HG02981 (cell line): ENCODE measurements around the gene UBTFL1.
"Not testable (repeated sequence)": the region's sequence is repeated elsewhere in the genome, so short reads cannot be mapped to it uniquely, and the experiment has no call there.

Experiments used
- ATAC-seq: cut with Tn5 transposase; IDR thresholded peaks from one replicate; pipeline ENCODE4 v1.9.1; 2021; ENCODE audit warnings: mild to moderate bottlenecking, moderate library complexity; ENCODE audit not compliant: unreplicated experiment

UBTFL1 gene, protein sequence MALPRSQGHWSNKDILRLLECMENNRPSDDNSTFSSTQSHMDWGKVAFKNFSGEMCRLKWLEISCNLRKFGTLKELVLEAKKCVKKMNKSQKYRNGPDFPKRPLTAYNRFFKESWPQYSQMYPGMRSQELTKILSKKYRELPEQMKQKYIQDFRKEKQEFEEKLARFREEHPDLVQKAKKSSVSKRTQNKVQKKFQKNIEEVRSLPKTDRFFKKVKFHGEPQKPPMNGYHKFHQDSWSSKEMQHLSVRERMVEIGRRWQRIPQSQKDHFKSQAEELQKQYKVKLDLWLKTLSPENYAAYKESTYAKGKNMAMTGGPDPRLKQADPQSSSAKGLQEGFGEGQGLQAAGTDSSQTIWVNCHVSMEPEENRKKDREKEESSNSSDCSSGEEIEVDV

DNA sequence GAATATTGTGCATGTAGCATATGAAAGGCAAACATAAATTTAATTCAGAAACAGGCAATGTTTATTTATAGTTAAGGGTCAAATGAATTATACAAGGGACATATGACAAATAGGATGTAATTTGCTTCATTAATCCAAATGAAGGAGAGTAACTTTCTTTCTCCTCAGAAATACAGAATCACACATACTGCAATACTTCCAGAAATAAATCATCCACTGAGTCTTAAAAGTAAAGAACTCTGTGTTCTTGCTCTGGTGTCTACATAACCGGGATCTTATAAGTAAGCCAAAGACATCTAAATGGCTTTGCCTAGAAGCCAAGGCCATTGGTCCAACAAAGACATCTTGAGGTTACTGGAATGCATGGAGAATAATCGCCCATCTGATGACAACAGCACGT lies at the start of gene UBTFL1:
UBTFL1 (plus strand) TSS at position 301 of the 400 bp plus-strand sequence; CDS start at position 301, 0 bp downstream.
- ATAC-seq: not testable (repeated sequence)

DNA sequence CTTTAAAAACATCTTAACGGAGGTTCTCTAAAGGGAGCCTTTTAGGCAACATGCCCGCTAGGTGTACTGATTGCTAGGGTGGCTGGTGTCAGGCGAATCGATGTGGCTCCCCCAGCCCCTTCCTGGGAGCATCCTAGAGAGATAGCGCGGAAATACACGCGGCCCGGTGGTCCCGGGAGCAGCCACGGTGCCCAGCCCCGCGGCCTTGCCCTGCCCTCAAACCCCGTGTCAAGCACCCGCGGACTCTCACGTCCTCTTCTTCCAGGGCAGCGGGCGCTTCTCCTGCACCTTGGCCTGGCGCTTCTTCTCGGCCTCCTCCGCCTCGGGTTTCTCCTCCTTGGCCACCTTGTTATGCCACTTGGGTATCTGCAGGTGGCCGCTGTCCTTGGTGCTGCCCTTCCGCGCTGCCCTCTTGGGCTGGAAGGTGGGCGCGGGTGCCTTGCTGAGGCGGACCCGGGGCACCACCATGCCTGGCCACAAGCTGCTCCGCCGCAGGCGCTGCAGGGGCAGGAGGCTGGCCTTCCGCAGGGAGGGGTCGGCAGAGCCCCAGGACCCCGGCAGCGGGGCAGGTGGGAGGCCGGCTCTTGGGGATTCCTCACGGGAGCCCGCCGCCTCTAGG lies 34.0 kb upstream of the UBTFL1 start:
- not testable (repeated sequence) for ATAC-seq

DNA sequence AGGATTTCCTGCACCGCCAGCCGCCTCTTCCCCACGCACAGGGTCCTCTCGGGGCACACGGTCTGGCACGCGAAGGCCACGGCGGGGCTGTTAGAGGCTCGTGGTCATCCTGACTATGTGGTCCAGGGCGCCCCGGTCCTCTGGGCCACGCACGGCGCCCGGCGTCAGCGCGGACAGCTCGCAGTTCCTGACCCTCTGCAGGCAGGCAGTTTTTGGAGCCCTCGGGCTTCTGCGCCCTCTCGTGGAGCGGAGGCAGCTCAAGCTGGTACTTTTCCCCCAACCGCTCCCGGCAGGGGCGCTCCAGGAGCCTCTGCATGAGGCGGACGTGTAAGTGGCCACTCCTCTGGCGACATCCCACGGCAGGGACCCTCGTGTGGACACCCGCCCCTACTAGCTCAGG lies 33.4 kb upstream of the UBTFL1 start:
- not testable (repeated sequence) for ATAC-seq

DNA sequence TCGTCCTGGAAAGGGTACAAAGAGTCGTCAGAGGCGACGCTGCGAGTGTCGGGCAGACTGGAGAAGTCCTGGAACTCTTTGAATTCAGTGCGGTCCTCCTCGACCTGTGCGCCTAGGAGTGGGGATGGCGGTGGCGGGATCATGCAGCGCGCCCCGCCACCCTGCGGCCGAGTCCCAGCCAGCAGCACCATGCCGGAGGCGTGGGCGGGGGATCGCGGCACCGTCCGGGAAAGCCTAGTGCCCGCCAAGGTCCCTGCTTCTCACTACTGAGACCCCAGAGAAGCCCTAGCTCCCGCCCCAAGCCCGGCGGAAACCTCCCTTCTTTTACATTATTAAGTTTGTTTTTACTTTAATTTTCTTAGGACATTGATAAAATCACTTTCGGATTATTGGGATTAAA lies 32.2 kb upstream of the UBTFL1 start:
- ATAC-seq: not testable (repeated sequence)

DNA sequence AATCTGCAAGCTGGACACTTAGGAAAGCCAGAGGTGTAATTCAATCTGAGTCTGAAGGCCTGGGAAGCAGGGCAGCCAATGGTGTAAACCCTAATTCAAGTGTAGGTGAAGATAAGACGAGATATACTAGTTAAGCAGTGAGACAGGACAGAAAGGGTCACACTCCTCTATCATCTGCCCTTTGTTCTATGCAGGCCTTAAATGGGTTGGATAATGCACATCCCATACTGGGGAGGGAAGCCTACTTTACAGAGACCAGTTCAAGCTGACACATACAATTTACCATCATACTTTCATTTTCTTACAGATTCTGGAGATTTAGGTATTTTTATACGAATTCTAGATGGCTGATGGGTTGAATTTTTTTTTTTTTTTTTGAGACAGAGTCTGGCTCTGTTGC lies 3.0 kb downstream of the UBTFL1 start:
- ATAC-seq: not testable (repeated sequence)

DNA sequence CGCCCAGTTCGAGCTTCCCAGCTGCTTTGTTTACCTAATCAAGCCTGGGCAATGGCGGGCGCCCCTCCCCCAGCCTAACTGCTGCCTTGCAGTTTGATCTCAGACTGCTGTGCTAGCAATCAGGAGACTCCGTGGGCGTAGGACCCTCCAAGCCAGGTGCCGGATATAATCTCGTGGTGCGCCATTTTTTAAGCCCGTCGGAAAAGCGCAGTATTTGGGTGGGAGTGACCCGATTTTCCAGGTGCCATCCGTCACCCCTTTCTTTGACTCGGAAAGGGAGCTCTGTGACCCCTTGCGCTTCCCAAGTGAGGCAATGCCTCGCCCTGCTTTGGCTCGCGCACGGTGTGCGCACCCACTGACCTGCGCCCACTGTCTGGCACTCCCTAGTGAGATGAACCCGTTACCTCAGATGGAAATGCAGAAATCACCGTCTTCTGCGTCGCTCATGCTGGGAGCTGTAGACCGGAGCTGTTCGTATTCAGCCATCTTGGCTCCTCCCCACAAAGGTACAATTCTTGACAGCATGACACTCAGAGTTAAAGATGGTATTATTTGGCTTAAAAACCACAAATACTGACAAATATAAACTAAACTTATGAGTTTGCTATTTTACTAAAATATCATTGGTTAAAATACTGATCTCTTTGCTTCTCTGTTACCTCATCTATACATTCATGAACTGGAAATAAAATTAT lies 9.6 kb downstream of the UBTFL1 start:
- not testable (repeated sequence) for ATAC-seq

DNA sequence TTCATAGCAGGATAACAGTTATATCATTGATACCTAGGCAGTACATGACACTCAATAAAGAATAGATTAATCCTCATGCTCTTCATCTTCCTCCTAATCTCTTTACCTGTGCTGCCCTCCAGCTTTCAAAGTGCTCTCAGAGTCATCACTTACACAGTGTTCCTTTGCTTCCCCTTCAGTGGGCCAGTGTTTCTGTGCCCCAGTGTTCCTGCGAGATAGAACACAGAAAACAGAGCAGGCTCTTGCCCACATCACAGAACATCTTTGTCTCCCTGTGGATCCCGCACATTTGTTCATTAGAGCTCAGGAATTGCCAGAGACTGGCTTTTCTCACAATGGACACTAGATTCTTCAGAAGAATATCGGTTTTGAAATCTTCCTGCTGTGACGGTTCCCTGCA lies 12.5 kb downstream of the UBTFL1 start:
- not testable (repeated sequence) for ATAC-seq

DNA sequence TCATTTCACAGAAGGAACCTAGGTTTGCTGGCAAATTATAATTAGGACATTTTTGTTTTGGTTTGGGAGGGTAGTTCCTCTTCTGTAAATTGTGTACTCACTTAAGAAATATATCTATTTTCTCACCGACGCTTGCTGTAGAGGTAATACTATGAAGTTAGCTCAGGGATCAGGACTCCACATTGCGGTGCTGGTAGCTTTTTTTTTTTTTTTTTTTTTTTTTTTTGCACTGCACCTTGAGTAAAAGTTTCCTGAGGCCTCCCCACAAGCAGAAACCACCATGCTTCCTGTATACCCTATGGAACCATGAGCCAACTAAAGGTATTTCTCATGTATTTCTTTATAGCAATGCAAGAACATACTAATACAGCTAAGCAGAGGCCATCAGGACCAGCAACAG lies 14.7 kb downstream of the UBTFL1 start:
- no peak for ATAC-seq

DNA sequence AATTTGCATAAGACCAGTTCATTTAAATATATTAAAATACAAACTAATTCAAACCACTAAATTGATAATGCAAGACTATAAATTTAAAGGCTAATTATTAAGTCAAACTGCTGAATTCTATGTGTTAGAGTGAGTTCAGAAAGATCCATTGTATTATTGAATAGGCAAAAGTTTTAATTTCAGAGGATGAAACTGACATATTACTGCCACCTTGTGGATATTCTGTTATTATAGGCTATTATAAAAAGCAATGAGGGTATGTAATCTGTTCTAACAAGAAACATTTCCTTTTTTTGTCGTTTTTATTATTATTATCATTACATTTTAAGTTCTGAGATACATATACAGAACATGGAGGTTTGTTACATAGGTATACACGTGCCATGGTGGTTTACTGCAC lies 27.8 kb downstream of the UBTFL1 start:
- no peak for ATAC-seq

DNA sequence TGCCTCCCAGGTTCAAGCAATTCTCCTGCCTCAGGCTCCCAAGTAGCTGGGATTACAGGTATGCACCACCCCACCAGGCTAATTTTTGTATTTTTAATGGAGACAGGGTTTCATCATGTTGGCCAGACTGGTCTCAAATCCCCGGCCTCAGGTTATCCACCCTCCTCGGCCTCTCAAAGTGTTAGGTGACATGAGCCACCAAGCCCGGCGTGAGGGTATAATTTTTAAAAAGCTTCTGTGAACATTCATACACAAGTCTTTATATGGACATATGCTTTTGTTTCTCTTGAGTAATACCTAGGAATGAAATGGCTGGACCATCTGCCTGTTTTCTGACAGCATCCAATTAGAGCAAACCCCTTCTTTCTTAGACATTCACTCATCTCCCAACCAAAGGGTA lies 34.4 kb downstream of the UBTFL1 start:
- no peak for ATAC-seq

DNA sequence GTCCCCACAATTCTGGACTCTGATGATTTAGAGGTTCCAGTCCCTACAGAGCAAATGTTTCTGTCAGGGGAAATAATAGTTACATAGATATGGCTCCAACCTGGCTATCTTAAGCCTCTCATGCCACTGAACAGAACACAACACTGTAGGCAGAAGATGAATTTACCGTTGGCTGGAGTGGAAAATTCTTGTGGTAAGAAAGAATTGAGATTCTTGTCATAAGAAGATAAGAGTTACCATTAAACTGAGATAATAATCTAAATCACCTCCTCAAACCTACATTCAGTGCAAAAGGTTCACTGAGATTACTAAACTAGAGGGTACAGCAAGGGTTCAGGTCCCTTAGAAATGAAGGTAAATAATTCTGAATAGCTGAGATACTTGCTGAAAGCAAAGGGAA lies 38.6 kb downstream of the UBTFL1 start:
- no peak for ATAC-seq

DNA sequence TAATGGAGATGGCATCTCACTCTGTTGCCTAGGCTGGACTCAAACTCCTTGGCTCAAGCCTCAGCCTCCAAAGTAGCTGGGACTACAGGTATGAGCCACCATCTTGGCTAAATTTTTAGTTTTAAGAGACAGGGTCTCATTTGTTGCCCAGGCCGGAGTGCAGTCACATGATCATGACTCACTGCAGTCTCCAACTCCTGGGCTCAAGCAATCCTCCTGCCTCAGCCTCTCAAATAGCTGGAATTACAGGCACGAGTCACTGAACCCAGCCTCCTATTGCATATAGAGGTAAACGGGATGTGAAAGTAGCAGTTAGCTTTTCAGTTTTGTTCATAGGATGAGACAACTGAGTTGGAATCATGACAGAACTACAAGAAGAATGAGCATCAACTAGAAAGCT lies 39.2 kb downstream of the UBTFL1 start:
- no peak for ATAC-seq

DNA sequence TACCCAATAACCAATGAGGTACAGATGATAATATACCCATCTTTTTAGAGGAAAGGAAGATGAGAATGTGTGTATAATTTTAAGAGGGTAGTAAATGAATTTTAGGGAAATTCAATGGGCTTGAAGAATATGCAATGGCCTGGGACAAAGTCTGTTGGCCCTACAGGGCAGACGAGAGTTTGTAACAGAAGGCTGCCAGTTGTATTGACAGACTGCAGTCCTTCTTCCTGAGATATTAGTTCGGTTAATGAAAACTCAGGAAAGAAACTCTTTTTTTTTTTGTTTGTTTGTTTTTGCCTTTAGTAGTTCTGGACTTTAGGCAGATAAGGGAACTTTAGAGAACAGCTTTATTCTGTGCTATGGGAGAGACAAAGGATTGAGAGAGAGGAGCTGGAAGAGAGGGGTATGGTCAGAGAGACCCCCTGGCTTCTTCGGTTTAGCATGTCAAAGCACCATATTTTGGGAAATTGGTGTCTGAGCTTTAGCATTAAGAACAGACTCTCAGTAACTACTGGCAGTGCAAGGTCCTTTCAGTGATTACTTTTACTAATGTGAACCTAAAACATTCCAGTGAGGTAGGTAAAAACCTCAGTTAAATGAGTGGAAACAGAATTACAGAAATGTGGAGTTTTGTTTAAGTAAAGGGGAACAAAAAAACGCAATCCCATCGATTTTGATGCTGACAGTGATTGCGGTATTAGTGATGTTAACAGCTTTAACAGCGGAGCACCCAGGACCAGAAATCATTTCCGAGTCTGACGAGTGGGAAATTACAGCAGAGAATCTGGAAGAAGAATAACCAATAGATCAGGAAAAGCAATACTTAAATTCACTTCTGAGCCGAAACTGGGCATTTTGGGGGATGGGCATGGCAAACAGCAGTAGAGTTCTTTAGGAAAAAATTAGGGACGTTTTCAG lies 48.1 kb downstream of the UBTFL1 start:
- no peak for ATAC-seq

DNA sequence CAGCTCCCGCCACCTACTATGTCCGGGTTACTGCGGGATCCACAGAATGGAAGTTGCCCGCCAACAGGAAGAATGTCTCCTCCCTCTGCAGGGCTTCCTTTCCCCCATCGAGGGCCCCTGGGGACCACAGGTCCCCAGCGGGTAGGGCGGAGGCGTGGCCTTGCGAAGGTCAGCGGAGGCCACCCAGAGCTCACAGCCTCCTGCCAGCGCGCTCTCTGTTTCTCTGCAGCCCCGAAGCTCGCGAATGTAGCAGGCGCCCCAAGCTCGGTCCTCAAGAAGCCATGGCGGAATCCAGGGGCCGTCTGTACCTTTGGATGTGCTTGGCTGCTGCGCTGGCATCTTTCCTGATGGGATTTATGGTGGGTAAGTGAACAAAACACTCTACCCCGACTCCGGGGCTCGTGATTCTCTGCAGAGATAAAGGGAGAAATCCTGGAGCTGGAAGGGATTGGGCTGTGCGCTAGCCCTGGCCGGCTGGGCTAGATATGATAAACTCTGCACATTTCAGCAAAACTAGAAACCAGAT lies 48.8 kb downstream of the UBTFL1 start, which contains the start of gene NAALAD2:
NAALAD2 (plus strand) TSS at position 186 of the 526 bp plus-strand sequence; CDS start at position 282, 96 bp downstream.
- no peak for ATAC-seq

DNA sequence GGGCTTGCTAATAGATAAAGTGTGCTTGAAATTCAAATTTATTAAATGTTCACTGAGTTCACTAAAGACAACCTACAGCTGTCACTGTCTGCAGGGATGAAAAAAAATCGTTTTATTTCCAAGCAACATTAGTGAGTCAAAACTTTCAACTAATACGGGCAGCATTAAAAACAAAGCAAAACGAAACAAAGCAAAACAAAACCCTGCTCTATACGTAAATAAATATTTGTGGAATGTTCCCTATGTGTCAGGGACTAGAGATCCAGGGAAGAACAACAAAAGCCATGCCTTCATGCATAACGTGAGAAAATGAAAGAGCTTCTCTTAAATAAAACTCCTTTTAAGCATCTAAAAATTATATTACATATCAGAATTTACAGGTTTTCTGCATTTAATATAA lies 49.3 kb downstream of the UBTFL1 start:
- no peak for ATAC-seq
